Measurements from ENCODE around the gene CD300LD. TPM values are rescaled to one million over a fixed set of nuclear protein-coding genes. Genes with fewer than 3 reads are reported as not detected.

CD300LD gene
- total RNA-seq, 1 donor = not detected

GRCh38 chr17:74530831-74531150, 61.3 kb downstream of the CD300LD start:
- H3K4me3 ChIP-seq (ENCODE audit: low read depth, low read length) = no peak overlapping the region
- TF ChIP-seq, protein P1, sequence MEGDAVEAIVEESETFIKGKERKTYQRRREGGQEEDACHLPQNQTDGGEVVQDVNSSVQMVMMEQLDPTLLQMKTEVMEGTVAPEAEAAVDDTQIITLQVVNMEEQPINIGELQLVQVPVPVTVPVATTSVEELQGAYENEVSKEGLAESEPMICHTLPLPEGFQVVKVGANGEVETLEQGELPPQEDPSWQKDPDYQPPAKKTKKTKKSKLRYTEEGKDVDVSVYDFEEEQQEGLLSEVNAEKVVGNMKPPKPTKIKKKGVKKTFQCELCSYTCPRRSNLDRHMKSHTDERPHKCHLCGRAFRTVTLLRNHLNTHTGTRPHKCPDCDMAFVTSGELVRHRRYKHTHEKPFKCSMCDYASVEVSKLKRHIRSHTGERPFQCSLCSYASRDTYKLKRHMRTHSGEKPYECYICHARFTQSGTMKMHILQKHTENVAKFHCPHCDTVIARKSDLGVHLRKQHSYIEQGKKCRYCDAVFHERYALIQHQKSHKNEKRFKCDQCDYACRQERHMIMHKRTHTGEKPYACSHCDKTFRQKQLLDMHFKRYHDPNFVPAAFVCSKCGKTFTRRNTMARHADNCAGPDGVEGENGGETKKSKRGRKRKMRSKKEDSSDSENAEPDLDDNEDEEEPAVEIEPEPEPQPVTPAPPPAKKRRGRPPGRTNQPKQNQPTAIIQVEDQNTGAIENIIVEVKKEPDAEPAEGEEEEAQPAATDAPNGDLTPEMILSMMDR (IDR thresholded peaks at IDR 0.05; ENCODE audit: insufficient read depth, low read length) = no peak
- no peak for DNase-seq (ENCODE audit: low read depth)

Other genes starting within 250 kb of the CD300LD start
- not detected in 2 replicates for gene BTBD17, start 230.4 kb downstream of the CD300LD start, total RNA-seq (ENCODE audit: low replicate concordance)
- not detected in 2 replicates for gene GPR142, start 224.8 kb downstream of the CD300LD start, total RNA-seq (ENCODE audit: low replicate concordance)
- gene GPRC5C, start 160.2 kb downstream of the CD300LD start, total RNA-seq (ENCODE audit: low replicate concordance) = 0.99 and 24.4 TPM in 2 replicates
- gene CD300A, start 125.6 kb downstream of the CD300LD start, total RNA-seq (ENCODE audit: low replicate concordance) = not detected in 2 replicates
- not detected in 2 replicates for gene CD300LB, start 60.8 kb downstream of the CD300LD start, total RNA-seq (ENCODE audit: low replicate concordance)
- not detected in 2 replicates for gene CD300C, start 46.2 kb downstream of the CD300LD start, total RNA-seq (ENCODE audit: low replicate concordance)
- gene CD300H, start 24.8 kb downstream of the CD300LD start, total RNA-seq (ENCODE audit: low replicate concordance) = not detected in 2 replicates
- gene CD300E, start 31.5 kb upstream of the CD300LD start, total RNA-seq (ENCODE audit: low replicate concordance) = not detected in 2 replicates
- gene CD300LF, start 120.6 kb upstream of the CD300LD start, total RNA-seq (ENCODE audit: low replicate concordance) = not detected in 2 replicates
- 0.09 TPM in 1 of 2 replicates, not detected in the other for gene RAB37, start 145.0 kb upstream of the CD300LD start, total RNA-seq (ENCODE audit: low replicate concordance)
- 11.0 and 11.7 TPM in 2 replicates for gene NHERF1, start 156.3 kb upstream of the CD300LD start, total RNA-seq (ENCODE audit: low replicate concordance)
- 20.2 and 26.5 TPM in 2 replicates for gene NAT9, start 184.1 kb upstream of the CD300LD start, total RNA-seq (ENCODE audit: low replicate concordance)